PC-3 (cell line): ENCODE measurements around the gene ADCY2.

Experiments
- EZH2 ChIP-seq: fragments of 300-600 bp; sonication (generic); IDR thresholded peaks from one replicate; pipeline ENCODE4 v1.6.1; 2017; ENCODE audit warnings: antibody characterized with exemption, mild to moderate bottlenecking, low read length; ENCODE audit not compliant: unreplicated experiment
- EZH2phosphoT487 ChIP-seq: fragments of 300-600 bp; sonication (generic); IDR thresholded peaks from 2 replicates; pipeline ENCODE4 v1.6.1; 2018; ENCODE audit warnings: mild to moderate bottlenecking, antibody characterized with exemption, low read length, borderline replicate concordance
- TF ChIP-seq, protein P1 (sequence below): fragments of 300-600 bp; sonication (generic); conservative IDR thresholded peaks from 2 replicates; pipeline ENCODE4 v1.5.1; 2017; ENCODE audit warnings: antibody characterized with exemption, low read depth, mild to moderate bottlenecking, low read length

GRCh38 chr5:7625740-7626139 lies 229.8 kb downstream of the ADCY2 start:
- TF ChIP-seq, protein P1, sequence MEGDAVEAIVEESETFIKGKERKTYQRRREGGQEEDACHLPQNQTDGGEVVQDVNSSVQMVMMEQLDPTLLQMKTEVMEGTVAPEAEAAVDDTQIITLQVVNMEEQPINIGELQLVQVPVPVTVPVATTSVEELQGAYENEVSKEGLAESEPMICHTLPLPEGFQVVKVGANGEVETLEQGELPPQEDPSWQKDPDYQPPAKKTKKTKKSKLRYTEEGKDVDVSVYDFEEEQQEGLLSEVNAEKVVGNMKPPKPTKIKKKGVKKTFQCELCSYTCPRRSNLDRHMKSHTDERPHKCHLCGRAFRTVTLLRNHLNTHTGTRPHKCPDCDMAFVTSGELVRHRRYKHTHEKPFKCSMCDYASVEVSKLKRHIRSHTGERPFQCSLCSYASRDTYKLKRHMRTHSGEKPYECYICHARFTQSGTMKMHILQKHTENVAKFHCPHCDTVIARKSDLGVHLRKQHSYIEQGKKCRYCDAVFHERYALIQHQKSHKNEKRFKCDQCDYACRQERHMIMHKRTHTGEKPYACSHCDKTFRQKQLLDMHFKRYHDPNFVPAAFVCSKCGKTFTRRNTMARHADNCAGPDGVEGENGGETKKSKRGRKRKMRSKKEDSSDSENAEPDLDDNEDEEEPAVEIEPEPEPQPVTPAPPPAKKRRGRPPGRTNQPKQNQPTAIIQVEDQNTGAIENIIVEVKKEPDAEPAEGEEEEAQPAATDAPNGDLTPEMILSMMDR: no peak
- TF ChIP-seq EZH2 (no peak), EZH2phosphoT487 (no peak)
